LNCaP clone FGC (cell line): ENCODE data around the gene SORL1.
A peak's percentile ranks its signal among the peaks of the same experiment; 100 is the strongest.

Experiments used
- DNase-seq: peaks from one replicate; pipeline ENCODE4 v3.0.0-alpha.2; 2011; ENCODE audit warnings: low read depth
- H3K4me3 ChIP-seq: 2 replicates; pipeline ENCODE4 v1.5.1; 2011; ENCODE audit warnings: mild to moderate bottlenecking, low read depth, low read length, control low read depth
- TF ChIP-seq, protein P1 (sequence below): IDR thresholded peaks from 2 replicates; pipeline ENCODE4 v1.5.1; 2012; ENCODE audit warnings: mild to moderate bottlenecking; ENCODE audit not compliant: control insufficient read depth, insufficient read depth; ENCODE audit errors: extremely low read depth

The SORL1 gene

GRCh38 chr11:121590772-121591404 is 138.8 kb downstream of the SORL1 start:
- no peak for DNase-seq
- TF ChIP-seq, protein P1, sequence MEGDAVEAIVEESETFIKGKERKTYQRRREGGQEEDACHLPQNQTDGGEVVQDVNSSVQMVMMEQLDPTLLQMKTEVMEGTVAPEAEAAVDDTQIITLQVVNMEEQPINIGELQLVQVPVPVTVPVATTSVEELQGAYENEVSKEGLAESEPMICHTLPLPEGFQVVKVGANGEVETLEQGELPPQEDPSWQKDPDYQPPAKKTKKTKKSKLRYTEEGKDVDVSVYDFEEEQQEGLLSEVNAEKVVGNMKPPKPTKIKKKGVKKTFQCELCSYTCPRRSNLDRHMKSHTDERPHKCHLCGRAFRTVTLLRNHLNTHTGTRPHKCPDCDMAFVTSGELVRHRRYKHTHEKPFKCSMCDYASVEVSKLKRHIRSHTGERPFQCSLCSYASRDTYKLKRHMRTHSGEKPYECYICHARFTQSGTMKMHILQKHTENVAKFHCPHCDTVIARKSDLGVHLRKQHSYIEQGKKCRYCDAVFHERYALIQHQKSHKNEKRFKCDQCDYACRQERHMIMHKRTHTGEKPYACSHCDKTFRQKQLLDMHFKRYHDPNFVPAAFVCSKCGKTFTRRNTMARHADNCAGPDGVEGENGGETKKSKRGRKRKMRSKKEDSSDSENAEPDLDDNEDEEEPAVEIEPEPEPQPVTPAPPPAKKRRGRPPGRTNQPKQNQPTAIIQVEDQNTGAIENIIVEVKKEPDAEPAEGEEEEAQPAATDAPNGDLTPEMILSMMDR, result no peak
- H3K4me3 ChIP-seq, result no peak overlapping the region

DNA sequence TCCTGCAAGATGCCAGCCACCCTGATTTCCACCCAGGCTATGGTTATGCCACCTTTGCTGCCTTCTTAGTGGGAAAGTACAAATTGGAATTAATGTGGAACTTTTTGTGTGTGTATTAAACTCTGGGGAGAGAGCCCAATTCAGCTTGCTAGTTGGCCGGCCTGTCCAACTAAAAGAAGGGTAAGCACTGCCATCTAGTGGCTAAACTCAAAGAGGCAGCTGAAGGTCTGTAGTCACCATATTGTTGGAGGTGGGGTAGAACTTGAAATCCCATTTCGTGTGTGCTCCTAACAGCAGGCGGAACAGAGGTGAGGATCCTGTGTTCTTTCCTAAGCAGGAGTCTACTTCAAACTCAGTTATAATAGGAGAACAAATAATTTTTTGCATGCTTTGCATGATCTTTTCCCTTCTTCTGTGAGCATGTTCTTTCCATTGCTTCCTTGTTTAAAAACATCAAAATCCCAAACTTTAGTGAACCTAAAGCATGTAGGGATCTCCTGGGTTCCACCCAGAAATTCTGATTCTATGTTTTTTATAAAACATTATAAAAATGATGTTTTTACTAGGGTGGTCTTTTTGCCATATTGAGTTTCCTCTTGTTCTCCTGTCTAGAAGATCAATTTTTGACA is 139.4 kb downstream of the SORL1 start:
- no peak overlapping the region for H3K4me3 ChIP-seq
- TF ChIP-seq, protein P1, result peak; percentile 89
- DNase-seq, result no peak

GRCh38 chr11:121592708-121593107 is 140.6 kb downstream of the SORL1 start:
- H3K4me3 ChIP-seq, result no peak overlapping the region
- TF ChIP-seq, protein P1, result no peak
- no peak for DNase-seq

GRCh38 chr11:121595717-121596161 is 143.6 kb downstream of the SORL1 start:
- DNase-seq, result peak; percentile 61
- H3K4me3 ChIP-seq, result no peak overlapping the region
- TF ChIP-seq, protein P1, result no peak

- TF ChIP-seq, protein P1, result no peak
- DNase-seq, result no peak
- H3K4me3 ChIP-seq, result no peak overlapping the region
These were observed 144.4 kb downstream of the SORL1 start for GRCh38 chr11:121596195-121597155.

- no peak for DNase-seq
- TF ChIP-seq, protein P1, result no peak
- no peak overlapping the region for H3K4me3 ChIP-seq
These were observed 151.2 kb downstream of the SORL1 start for GRCh38 chr11:121603316-121603715.
